Measurements from ENCODE around the gene ULK3.

DNA sequence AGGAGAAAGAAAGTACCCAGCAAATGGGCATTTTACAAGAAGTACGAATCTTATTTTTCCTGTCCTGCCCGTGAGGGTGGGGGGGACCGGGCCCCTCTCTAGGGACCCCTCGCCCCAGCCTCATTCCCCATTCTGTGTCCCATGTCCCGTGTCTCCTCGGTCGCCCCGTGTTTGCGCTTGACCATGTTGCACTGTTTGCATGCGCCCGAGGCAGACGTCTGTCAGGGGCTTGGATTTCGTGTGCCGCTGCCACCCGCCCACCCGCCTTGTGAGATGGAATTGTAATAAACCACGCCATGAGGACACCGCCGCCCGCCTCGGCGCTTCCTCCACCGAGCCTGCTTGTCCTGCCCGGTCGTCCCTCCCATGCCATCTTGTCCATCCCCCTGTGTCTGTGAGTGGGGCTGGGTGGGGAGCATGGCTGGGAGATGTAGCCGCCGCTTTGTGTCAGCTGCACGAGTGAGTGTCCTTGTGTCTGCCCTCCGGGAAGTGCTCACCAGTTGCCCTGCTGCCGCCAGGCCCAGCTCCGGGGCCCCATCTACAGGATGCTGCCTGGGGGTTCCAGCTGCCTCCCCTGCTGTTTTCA lies 40.0 kb downstream of the ULK3 start:
- TF ChIP-seq, protein P1, sequence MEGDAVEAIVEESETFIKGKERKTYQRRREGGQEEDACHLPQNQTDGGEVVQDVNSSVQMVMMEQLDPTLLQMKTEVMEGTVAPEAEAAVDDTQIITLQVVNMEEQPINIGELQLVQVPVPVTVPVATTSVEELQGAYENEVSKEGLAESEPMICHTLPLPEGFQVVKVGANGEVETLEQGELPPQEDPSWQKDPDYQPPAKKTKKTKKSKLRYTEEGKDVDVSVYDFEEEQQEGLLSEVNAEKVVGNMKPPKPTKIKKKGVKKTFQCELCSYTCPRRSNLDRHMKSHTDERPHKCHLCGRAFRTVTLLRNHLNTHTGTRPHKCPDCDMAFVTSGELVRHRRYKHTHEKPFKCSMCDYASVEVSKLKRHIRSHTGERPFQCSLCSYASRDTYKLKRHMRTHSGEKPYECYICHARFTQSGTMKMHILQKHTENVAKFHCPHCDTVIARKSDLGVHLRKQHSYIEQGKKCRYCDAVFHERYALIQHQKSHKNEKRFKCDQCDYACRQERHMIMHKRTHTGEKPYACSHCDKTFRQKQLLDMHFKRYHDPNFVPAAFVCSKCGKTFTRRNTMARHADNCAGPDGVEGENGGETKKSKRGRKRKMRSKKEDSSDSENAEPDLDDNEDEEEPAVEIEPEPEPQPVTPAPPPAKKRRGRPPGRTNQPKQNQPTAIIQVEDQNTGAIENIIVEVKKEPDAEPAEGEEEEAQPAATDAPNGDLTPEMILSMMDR (IDR thresholded peaks at IDR 0.05; ENCODE audit: poor library complexity), result no peak
- no peak for TF ChIP-seq EZH2 (IDR thresholded peaks at IDR 0.05; ENCODE audit: borderline replicate concordance)

All from hepatocyte (in vitro differentiated cells).